GM11168 (cell line): Measurements from ENCODE around the gene C12orf54.
"Not testable (repeated sequence)": the region's sequence is repeated elsewhere in the genome, so short reads cannot be mapped to it uniquely, and the experiment has no call there.

Source experiments
- in situ Hi-C: fragments of 300-500 bp; cut with MboI; formaldehyde crosslinking; loops from one replicate; pipeline ENCODE4 v1.12.0; 2022; ENCODE audit warnings: low sequenced_read_pairs; ENCODE audit not compliant: unreplicated experiment

The C12orf54 gene

GRCh38 chr12:48506836-48507235 lies 24.5 kb downstream of the C12orf54 start:
- in situ Hi-C loops: not testable (repeated sequence)

GRCh38 chr12:48508987-48509386 lies 26.7 kb downstream of the C12orf54 start:
- in situ Hi-C loops: no loop called here

- in situ Hi-C loops: no loop called here
These were observed 27.8 kb downstream of the C12orf54 start for GRCh38 chr12:48510111-48510510.

- in situ Hi-C loops: no loop called here
These were observed 30.6 kb downstream of the C12orf54 start for GRCh38 chr12:48512855-48513254.

- in situ Hi-C loops: no loop called here
These were observed 32.4 kb downstream of the C12orf54 start for GRCh38 chr12:48514728-48515127.

GRCh38 chr12:48520381-48520780 lies 38.1 kb downstream of the C12orf54 start:
- in situ Hi-C loops: not testable (repeated sequence)

- in situ Hi-C loops: no loop called here
These were observed 43.0 kb downstream of the C12orf54 start, which contains the start of gene OR8S1 for GRCh38 chr12:48525332-48525731. TSS of gene OR8S1 (plus strand) at chr12:48525632. CDS start at chr12:48525632, 0 bp downstream.

- in situ Hi-C loops: no loop called here
These were observed 45.8 kb downstream of the C12orf54 start for GRCh38 chr12:48527891-48528670.

- in situ Hi-C loops: no loop called here
These were observed 50.3 kb downstream of the C12orf54 start for GRCh38 chr12:48532601-48533000.

GRCh38 chr12:48536602-48537001 lies 54.3 kb downstream of the C12orf54 start:
- in situ Hi-C loops: no loop called here

GRCh38 chr12:48542300-48542928 lies 60.1 kb downstream of the C12orf54 start:
- in situ Hi-C loops: no loop called here

- in situ Hi-C loops: no loop called here
These were observed 63.7 kb downstream of the C12orf54 start for GRCh38 chr12:48545833-48546469.
